Activated CD4-positive, alpha-beta T cell treated with anti-CD3 and anti-CD28 coated beads, Interleukin-2, amount 10 ng/mL, durations not matched to agents 24 days and 14 days (primary cell): ENCODE measurements around the gene MAPRE3. TPM values are rescaled to one million over a fixed set of nuclear protein-coding genes. Genes with fewer than 3 reads are reported as not detected.
A peak's percentile ranks its signal among the peaks of the same experiment; 100 is the strongest.

Experiments
- DNase-seq: peaks from one replicate; pipeline ENCODE4 v3.0.0; 2022
- H3K27ac Mint-ChIP-seq: one replicate; pipeline ENCODE4 v1.8.0; 2022; ENCODE audit warnings: mild to moderate bottlenecking, mixed read lengths
- H3K27me3 Mint-ChIP-seq: one replicate; pipeline ENCODE4 v1.8.0; 2022; ENCODE audit warnings: mixed read lengths
- H3K36me3 Mint-ChIP-seq: one replicate; pipeline ENCODE4 v1.8.0; 2022; ENCODE audit warnings: low read depth, mild to moderate bottlenecking, mixed read lengths
- H3K4me1 Mint-ChIP-seq: one replicate; pipeline ENCODE4 v1.8.0; 2021; ENCODE audit warnings: mixed read lengths
- H3K4me3 Mint-ChIP-seq: one replicate; pipeline ENCODE4 v1.8.0; 2022; ENCODE audit warnings: mild to moderate bottlenecking, moderate library complexity, mixed read lengths
- H3K9me3 Mint-ChIP-seq: one replicate; pipeline ENCODE4 v1.8.0; 2021; ENCODE audit warnings: mixed read lengths
- intact Hi-C: fragments of 100-400 bp; cut with micrococcal nuclease; formaldehyde crosslinking; loops from one replicate; pipeline ENCODE4 v1.15.1; 2023
- total RNA-seq: library from RNA; stranded (reverse); gene quantifications from 2 replicates; pipeline ENCODE4 v1.2.3, GENCODE V29; 2022

The MAPRE3 gene
- total RNA-seq, 1 donor from 2014 or later, result 2.5 TPM

GRCh38 chr2:26964446-26965130, 5.8 kb upstream of the MAPRE3 start:
- Mint-ChIP-seq H3K27me3 (peaks cover 30% of the 10 kb centered on the region), H3K36me3 (no peaks in the 10 kb centered on the region), H3K4me1 (peaks cover 7% of the 10 kb centered on the region), H3K27ac (no peak overlapping the region), H3K4me3 (no peak overlapping the region), H3K9me3 (no peaks in the 10 kb centered on the region)
- intact Hi-C loops, result loop anchor here (5.0 kb wide), 2 partner anchors 123 to 318 kb away; partner anchors contain the start of genes KHK and TRIM54
- no peak for DNase-seq

- H3K27ac Mint-ChIP-seq, result no peak overlapping the region
- peaks cover 17% of the 10 kb centered on the region for H3K4me1 Mint-ChIP-seq
- no peaks in the 10 kb centered on the region for H3K36me3 Mint-ChIP-seq
- no peak for DNase-seq
- H3K9me3 Mint-ChIP-seq, result no peaks in the 10 kb centered on the region
- H3K27me3 Mint-ChIP-seq, result peaks cover 47% of the 10 kb centered on the region
- intact Hi-C loops, result no loop called here
- H3K4me3 Mint-ChIP-seq, result no peak overlapping the region
Observed at GRCh38 chr2:26968001-26968400, 2.4 kb upstream of the MAPRE3 start.

- no peak for DNase-seq
- H3K36me3 Mint-ChIP-seq, result no peaks in the 10 kb centered on the region
- peaks cover 17% of the 10 kb centered on the region for H3K4me1 Mint-ChIP-seq
- peaks cover 53% of the 10 kb centered on the region for H3K27me3 Mint-ChIP-seq
- peak overlapping the region; percentile 64 for H3K27ac Mint-ChIP-seq
- no peaks in the 10 kb centered on the region for H3K9me3 Mint-ChIP-seq
- intact Hi-C loops, result no loop called here
- peak overlapping the region; percentile 69 for H3K4me3 Mint-ChIP-seq
Observed at GRCh38 chr2:26969077-26969844, 1.2 kb upstream of the MAPRE3 start.

GRCh38 chr2:26970928-26971627, 641 bp downstream of the MAPRE3 start:
- Mint-ChIP-seq H3K4me1 (peaks cover 17% of the 10 kb centered on the region), H3K4me3 (peak overlapping the region; percentile 86), H3K9me3 (no peaks in the 10 kb centered on the region), H3K27ac (peak overlapping the region; percentile 74), H3K36me3 (no peaks in the 10 kb centered on the region), H3K27me3 (peaks cover 55% of the 10 kb centered on the region)
- intact Hi-C loops, result loop anchor here (1.0 to 5.0 kb wide), 2 partner anchors 61 to 292 kb away; partner anchors contain the start of genes SLC30A3 and TMEM214
- peak; percentile 61 for DNase-seq

GRCh38 chr2:26971911-26972786, 1.7 kb downstream of the MAPRE3 start:
- Mint-ChIP-seq H3K9me3 (no peaks in the 10 kb centered on the region), H3K27ac (no peak overlapping the region), H3K4me1 (peaks cover 17% of the 10 kb centered on the region), H3K27me3 (peaks cover 58% of the 10 kb centered on the region), H3K4me3 (peak overlapping the region; percentile 86), H3K36me3 (no peaks in the 10 kb centered on the region)
- intact Hi-C loops, result loop anchor here (5.0 kb wide), 1 partner anchor 60 kb away; the partner anchor contains the start of gene TMEM214
- no peak for DNase-seq

- Mint-ChIP-seq H3K27me3 (peaks cover 52% of the 10 kb centered on the region), H3K9me3 (no peaks in the 10 kb centered on the region), H3K36me3 (no peaks in the 10 kb centered on the region), H3K4me1 (peaks cover 15% of the 10 kb centered on the region), H3K27ac (no peak overlapping the region), H3K4me3 (no peak overlapping the region)
- intact Hi-C loops, result loop anchor here (5.0 kb wide), 1 partner anchor 58 kb away; the partner anchor contains the start of gene TMEM214
- no peak for DNase-seq
Observed at GRCh38 chr2:26974352-26974751, 3.9 kb downstream of the MAPRE3 start.

GRCh38 chr2:26975102-26975501, 4.7 kb downstream of the MAPRE3 start:
- Mint-ChIP-seq H3K36me3 (no peaks in the 10 kb centered on the region), H3K27ac (no peak overlapping the region), H3K9me3 (no peaks in the 10 kb centered on the region), H3K4me1 (peaks cover 9% of the 10 kb centered on the region), H3K4me3 (no peak overlapping the region), H3K27me3 (peaks cover 51% of the 10 kb centered on the region)
- DNase-seq, result no peak
- intact Hi-C loops, result no loop called here

GRCh38 chr2:26975656-26976055, 5.2 kb downstream of the MAPRE3 start:
- H3K27me3 Mint-ChIP-seq, result peaks cover 51% of the 10 kb centered on the region
- no peak overlapping the region for H3K4me3 Mint-ChIP-seq
- intact Hi-C loops, result no loop called here
- no peak for DNase-seq
- no peaks in the 10 kb centered on the region for H3K36me3 Mint-ChIP-seq
- no peak overlapping the region for H3K27ac Mint-ChIP-seq
- no peaks in the 10 kb centered on the region for H3K9me3 Mint-ChIP-seq
- peaks cover 8% of the 10 kb centered on the region for H3K4me1 Mint-ChIP-seq

- peaks cover 49% of the 10 kb centered on the region for H3K27me3 Mint-ChIP-seq
- no peak overlapping the region for H3K27ac Mint-ChIP-seq
- no peaks in the 10 kb centered on the region for H3K9me3 Mint-ChIP-seq
- H3K36me3 Mint-ChIP-seq, result no peaks in the 10 kb centered on the region
- peaks cover 5% of the 10 kb centered on the region for H3K4me1 Mint-ChIP-seq
- DNase-seq, result no peak
- intact Hi-C loops, result no loop called here
- H3K4me3 Mint-ChIP-seq, result no peak overlapping the region
Observed at GRCh38 chr2:26976237-26976636, 5.8 kb downstream of the MAPRE3 start.

GRCh38 chr2:26977012-26977411, 6.6 kb downstream of the MAPRE3 start:
- H3K4me1 Mint-ChIP-seq, result no peaks in the 10 kb centered on the region
- H3K9me3 Mint-ChIP-seq, result no peaks in the 10 kb centered on the region
- DNase-seq, result no peak
- no peak overlapping the region for H3K27ac Mint-ChIP-seq
- H3K36me3 Mint-ChIP-seq, result no peaks in the 10 kb centered on the region
- intact Hi-C loops, result no loop called here
- peaks cover 43% of the 10 kb centered on the region for H3K27me3 Mint-ChIP-seq
- H3K4me3 Mint-ChIP-seq, result no peak overlapping the region

GRCh38 chr2:26978061-26978596, 7.7 kb downstream of the MAPRE3 start:
- no peaks in the 10 kb centered on the region for H3K4me1 Mint-ChIP-seq

GRCh38 chr2:26979741-26980140, 9.3 kb downstream of the MAPRE3 start:
- intact Hi-C loops, result no loop called here
- Mint-ChIP-seq H3K4me3 (no peak overlapping the region), H3K4me1 (no peaks in the 10 kb centered on the region), H3K27me3 (peaks cover 28% of the 10 kb centered on the region), H3K27ac (no peak overlapping the region), H3K36me3 (no peaks in the 10 kb centered on the region), H3K9me3 (no peaks in the 10 kb centered on the region)
- DNase-seq, result no peak

More at GRCh38 chr2:26978061-26978596, 7.7 kb downstream of the MAPRE3 start:
- Mint-ChIP-seq H3K27me3 (peaks cover 32% of the 10 kb centered on the region), H3K36me3 (no peaks in the 10 kb centered on the region), H3K9me3 (no peaks in the 10 kb centered on the region), H3K27ac (no peak overlapping the region), H3K4me3 (no peak overlapping the region)
- no peak for DNase-seq
- intact Hi-C loops, result no loop called here

- Mint-ChIP-seq H3K36me3 (no peaks in the 10 kb centered on the region), H3K4me3 (no peak overlapping the region), H3K4me1 (no peaks in the 10 kb centered on the region), H3K27ac (no peak overlapping the region), H3K27me3 (peaks cover 24% of the 10 kb centered on the region), H3K9me3 (no peaks in the 10 kb centered on the region)
- intact Hi-C loops, result no loop called here
- no peak for DNase-seq
Observed at GRCh38 chr2:26980971-26981370, 10.5 kb downstream of the MAPRE3 start.
